GM19438 (cell line): ENCODE data around the gene ATP6V0E1.

Experiments
- ATAC-seq: cut with Tn5 transposase; IDR thresholded peaks from one replicate; pipeline ENCODE4 v1.9.1; 2021; ENCODE audit warnings: low read depth; ENCODE audit not compliant: unreplicated experiment

The ATP6V0E1 gene

DNA sequence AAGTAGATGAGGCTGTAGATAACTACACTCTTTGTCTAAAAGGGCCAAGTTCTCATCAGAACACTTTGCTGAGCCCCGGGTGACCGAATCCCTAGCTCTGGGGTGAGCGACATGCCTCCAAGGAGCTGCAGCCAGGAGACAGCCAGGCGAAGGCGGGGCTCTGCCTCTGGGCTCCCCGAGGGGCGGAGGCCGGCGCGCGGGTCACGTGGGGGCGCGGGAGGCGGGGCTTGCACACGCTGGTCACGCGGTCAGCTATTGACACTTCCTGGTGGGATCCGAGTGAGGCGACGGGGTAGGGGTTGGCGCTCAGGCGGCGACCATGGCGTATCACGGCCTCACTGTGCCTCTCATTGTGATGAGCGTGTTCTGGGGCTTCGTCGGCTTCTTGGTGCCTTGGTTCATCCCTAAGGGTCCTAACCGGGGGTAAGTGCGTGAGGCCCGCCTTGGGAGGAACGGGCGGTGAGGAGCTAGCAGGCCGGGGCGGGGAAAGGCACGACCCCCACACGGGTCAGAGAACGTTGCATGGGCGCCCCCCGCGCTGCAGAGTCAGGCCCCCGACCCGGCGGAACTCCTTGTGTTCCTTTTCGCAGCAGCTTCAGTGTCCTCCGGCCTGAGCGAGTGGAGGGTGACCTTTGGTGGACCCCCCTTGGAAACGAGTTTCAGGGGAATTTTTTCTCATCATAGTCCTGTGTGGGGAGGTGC, at the start of gene ATP6V0E1:
Gene ATP6V0E1, plus strand, starts transcription at position 230 of the 702 bp plus-strand sequence. Its CDS starts 90 bp downstream, at position 320.
- peak; percentile 78 for ATAC-seq

DNA sequence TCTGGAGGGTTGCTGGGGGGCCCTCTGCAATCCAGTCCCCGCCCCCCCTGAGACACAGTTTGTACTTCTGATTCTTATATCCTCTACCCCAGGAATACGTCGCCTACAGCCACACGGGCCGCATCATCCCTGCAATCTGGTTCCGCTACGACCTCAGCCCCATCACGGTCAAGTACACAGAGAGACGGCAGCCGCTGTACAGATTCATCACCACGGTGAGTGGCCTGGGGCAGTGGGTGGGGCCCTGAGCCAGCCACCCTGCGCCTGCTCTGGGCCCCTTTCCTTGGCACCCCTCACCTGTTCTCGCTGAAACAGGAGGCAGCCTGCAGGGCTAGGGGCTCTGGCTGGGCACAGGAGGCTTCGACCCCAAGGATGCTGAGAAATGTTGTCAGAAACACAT, 48.5 kb upstream of the ATP6V0E1 start:
- no peak for ATAC-seq

DNA sequence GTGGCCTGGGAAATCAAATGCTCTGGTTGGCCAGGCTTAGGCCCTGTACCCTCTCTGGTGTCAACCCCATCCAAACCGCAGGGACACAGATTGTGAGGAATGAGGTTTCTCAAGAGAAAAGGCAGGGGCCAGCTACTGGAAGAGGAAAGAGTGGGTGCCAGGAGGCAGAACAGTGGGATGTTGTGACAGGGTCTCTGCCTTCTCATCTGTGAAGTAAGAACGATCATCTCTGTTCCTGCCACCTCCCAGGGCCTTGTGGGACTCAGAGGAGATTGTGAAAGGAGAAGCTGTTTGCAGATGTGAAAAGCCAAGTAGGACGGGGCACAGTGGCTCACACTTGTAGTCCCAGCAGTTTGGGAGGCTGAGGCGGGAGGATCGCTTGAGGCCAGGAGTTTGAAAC, 47.2 kb upstream of the ATP6V0E1 start:
- ATAC-seq = no peak

DNA sequence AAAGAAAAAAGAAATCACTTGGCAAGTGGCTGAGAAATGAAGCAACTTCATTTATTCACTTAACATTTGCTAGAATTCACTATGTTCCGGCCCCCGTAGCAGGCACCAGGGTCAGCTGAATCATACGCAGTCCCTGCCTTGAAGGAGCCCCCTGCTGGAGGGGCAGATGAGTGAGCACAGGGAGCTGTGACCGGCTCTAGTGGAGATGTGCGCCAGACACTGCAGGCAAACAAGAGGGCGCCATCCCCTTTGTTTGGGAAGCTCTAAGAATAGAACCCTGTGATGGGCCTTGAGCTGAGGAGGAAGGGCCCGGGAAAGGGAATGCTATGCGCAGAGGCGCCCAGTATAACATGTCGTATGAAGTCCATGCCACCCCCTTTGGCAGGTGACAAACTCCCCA, 44.5 kb upstream of the ATP6V0E1 start:
- ATAC-seq = no peak

DNA sequence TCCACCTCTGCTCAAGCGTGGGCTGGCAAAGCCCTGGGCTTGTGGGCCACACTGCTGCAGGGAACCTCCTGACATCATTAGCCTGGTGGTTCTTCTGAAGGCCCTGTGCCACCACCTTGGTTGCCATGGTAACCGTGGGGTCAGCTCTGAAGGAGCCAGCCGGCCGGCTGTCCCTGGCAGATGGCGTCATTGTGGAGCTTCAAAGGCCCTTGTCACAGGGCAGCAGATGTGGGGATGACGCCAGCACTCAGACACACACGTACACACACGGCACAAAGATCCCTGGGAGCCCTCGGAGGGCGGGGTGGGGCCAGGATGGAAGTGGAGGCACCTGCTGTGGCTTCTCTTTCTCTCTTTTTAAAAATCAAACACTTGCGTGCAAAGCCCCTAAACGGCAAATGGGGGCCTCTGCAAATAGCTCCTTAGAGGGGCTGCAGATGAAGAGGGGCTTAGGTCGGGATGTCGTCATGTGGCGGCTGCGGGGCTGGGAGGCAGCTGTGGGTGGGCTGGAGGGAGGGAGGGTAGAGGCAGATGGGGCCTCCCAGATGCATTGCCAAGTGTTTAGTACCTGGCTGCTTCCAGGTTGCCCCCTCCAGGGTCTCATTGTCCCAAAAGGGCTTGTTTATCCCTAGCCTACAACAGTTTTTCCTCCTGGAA, 43.8 kb upstream of the ATP6V0E1 start:
- no peak for ATAC-seq

DNA sequence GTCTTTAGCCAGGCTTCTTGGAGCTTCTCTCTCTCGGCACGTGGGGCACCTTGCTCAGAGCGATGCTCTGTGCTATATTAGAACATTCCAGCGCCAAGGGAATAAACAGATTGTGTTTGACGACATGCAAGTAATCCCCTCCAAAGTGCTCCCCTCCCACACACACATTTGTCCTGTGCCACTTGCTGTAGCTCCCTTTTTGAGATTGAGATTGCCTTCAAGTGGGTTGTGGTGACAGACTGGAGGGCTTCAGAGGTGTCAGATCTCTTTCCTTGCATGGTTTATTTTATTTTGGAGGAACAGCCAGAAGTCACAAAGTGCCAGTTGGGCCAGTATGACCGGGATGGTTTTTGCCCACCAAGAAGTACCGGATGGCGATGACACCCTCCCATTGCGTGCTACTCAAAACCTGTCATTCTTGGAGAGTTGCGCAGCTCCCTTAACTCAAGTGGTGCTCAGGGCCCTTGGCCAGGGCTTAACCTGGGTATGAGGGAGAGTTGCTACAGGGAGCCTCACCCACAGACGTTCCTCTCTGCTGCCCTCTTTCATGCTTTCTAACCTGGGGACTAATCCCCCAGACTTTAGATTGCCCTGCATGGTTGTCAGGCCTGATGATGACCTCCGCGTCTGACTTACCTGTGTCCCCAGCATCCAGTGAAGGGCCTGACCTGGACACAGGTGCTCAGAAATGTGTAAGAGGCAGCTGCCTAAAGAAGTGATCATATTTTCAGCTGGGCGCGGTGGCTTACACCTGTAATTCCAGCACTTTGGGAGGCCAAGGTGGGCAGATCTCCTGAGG, 43.1 kb upstream of the ATP6V0E1 start:
- no peak for ATAC-seq

DNA sequence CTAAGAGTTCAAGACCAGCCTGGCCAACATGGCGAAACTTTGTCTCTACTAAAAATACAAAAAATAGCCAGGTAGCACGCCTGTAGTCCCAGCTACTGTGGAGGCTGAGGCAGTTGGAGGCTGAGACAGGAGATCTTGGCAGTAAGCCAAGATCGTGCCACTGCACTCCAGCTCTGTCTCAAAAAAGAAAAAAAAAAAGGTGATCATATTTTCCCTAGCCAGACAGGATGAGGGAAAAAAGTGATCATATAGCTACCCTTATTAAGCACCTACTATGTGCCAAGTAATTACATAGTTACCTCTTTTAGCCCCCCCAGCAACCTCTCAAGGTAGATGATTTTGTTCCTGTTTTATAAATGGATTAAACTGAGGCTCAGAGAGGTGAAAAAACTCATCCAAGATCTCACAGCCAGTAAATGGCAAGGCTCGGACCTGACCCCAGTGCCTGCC, 42.5 kb upstream of the ATP6V0E1 start:
- no peak for ATAC-seq

DNA sequence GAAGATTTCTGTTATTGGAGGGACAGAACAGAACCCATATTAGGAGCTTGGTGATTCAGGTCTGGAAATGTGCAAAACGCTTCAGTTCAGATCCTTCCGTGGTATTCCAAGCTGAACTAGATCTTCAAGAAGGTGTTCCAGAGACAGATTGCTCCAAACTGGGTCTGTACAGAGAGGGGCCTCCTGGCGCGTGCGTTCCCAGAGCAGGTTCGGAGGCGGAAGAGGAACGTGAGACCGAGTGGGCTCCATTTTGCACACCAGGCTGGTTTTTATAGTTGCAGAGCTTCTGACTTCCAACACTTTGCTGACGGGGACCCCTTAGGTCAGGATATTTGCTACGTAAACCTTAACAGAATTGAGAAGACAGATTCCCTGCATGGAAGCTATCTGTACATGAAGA, 41.0 kb upstream of the ATP6V0E1 start:
- ATAC-seq = no peak

DNA sequence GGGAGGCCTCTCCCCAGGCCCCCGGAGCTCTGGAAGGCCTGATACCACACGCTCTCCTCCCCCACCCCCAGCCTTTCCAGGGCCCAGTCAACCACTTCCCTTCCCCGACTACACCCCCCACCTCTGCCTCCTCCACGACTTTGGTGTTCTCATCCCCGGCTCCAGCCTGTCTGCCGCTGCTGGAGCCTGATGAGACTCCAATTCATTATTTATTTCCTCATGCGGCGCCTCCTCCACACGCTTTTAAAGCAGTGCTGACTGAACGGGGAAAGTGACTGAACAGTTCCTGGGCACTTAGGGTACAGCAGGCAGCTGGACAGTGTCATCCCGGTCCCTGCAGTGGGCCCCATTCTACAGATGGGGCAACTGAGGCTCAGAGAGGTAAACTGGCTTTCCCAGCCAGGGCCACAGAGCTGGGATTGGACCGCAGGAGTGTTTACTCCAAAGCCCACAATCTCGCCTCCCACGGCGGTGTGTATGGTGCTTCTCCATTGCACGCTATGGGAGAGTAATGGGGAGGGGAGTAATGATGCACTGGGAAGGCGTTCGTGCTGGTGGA, 40.2 kb upstream of the ATP6V0E1 start:
- no peak for ATAC-seq

DNA sequence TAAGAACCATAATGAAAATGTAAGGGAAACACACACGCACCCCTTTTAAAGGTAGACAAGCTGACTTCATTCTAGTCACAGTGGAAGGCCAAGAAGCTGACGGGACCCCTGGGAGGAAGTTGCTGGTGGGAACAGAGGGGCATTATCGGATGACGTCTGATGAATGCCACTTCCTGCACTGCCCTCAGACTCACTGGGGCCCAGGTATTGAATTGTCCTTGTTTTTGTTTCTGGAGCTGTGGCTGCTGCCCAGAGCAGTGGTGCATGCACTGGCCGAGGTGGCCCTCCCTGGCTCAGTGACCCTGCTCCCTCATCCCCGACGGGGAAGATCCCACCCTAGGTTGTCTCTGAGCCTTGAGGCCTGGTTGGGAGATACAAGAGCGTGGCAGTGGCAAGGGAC, 39.7 kb upstream of the ATP6V0E1 start:
- ATAC-seq = no peak

DNA sequence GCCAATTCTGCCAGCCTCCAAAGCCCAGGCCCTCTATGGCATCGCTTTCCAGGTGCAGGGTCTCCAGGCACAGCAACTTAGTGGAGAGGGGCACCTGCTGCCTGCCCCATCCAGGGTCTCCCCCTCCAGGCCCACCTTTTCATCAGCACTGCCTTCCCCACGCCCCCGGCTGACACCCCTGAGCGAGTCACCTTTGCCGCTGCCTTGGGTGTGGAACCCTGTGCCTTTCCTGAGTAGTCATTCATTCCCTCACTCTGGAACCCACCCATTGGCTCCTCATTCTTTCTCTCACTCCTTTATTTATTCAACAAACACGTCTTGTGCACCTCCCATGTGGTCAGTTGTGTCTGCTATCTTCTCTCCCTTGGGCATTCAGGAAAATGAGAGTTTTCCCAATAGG, 38.8 kb upstream of the ATP6V0E1 start:
- ATAC-seq = no peak

DNA sequence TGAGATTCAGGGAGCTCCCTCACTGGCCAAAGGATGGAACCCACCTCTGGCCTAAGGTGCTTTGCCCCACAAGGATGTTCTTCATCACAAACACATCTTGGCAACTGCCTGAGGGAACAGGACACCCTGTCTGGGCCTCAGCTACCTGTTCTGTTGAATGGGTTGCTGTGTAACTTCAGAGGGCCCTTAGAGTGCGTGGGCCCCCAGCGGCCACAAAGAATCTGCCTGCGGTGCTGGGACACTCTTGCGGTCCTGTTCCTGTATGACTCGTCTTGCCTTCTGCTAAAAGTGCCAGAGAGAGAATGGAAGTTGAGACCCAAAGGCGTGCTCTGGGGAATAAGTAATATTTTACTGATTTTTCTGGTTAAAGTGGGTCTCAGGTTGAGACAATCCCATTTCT, 38.4 kb upstream of the ATP6V0E1 start:
- no peak for ATAC-seq

DNA sequence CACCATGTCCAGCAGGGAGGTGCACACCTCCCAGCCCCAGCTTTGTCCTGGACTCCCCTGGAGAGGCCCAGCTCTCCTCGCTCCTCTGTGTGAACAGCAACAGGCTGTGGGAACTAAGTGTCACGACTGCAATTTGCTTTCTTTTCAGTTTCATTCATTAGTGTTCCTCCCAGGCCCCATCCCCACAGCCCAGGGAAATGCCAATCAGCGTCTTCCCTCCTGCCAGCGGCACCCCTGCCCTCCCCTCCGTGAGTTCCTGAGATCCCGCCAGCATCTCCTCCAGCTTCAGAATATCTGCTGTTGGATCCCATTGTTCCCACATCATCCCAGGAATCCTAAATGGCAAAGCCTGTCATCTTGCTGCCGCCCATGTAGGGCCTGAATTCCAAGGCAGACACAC, 37.4 kb upstream of the ATP6V0E1 start:
- no peak for ATAC-seq

DNA sequence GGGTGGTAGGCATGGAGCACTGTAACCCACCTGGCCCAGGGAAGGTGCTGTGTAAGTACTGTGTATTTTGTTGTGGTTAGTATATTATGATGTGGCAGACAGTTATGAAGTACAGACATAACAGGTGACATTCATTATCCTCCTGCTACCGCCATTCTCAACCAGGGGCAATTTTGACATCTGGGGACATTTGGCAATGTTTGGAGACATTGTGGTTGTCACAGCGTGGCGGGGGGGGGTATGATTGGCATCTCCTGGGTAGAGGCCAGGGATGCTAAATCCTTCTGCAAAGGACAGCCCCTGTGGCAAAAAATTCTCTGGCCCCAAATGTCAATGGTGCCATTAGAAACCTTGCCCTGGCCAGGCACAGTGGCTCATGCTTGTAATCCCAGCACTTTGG, 34.1 kb upstream of the ATP6V0E1 start:
- no peak for ATAC-seq

DNA sequence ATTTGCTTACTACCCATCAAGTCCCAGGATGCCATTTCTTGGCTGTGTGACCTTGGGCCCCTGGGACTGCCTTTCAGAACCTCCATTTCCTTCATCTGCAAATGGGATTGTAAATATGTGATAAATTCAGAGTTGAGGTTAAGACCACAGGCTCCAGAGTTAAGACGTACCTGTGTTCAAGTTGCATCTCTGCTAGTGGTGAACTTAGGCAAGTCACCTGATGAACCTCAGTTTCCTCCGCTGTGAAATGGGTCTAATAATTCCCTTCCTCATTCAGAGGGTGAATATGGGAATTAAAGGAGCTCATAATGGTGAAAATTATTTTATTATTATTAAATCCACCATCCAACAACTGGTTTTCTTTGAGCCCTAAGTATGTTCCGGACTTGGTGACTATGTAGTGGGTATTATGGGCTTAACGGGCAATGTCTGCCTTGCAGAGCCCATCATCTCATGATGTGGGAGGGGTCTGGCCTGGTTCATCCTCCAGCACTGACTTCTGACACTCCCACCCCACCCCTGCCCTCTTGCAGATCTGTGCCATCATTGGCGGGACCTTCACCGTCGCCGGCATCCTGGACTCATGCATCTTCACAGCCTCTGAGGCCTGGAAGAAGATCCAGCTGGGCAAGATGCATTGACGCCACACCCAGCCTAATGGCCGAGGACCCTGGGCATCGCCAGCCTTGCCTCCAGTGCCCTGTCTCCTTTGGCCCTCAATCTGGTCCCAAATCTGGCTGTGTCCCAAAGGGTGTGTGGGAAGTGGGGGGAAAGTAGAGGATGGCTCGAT, 33.2 kb upstream of the ATP6V0E1 start:
- no peak for ATAC-seq

DNA sequence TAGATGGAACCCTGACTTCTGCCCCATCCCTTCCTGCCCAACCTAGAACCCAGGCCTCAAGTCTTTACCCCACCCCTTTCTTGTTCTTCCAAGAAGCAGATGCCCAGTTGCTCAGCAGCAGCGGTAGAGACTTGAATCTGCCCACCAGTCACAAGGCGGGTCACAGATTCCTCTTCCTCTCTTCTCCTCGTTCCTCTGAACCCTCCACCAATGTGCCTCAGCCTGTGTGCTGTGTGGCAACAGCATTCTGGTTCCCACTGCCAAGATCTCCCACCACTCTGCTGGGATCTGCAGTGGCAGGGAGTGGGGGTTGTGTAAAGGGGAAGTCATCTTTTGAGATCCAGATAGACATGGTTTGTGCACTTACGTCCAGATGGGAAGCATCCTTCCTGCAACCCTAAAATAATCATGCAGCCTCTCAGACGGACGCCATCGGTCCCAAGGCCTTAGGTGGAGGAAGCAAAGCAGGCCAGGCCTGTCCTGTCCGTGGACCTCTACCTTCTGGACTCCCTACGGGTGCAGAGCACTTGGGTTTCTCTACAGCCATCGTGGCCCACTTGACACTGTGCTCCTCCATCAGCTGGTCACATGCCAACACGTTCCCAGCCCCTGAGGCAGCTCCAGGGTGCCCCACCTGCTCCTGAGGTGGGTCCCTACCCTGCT, 32.1 kb upstream of the ATP6V0E1 start:
- no peak for ATAC-seq

DNA sequence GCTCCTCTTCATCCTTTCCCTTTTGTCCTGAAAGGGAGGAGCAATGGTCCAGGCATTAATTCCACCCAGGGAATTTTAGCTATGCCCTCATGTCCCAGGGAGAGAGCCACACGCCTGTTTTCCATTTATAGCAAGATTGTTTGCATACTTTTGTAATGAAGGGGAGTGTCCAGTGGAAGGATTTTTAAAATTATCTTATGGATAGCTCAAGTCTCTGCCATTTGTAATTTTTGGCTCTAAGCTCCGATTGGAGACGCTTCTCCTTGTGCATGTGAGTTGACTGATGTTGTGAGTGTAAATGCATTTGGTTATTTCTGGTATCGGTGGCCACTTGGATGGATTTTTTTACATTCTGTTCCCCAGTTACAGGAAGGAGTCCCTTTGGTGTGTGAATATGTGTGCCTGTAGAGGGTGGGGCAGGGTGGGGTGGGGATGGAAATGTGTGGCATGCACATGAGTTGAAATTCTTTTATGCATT, 31.5 kb upstream of the ATP6V0E1 start:
- ATAC-seq = no peak

DNA sequence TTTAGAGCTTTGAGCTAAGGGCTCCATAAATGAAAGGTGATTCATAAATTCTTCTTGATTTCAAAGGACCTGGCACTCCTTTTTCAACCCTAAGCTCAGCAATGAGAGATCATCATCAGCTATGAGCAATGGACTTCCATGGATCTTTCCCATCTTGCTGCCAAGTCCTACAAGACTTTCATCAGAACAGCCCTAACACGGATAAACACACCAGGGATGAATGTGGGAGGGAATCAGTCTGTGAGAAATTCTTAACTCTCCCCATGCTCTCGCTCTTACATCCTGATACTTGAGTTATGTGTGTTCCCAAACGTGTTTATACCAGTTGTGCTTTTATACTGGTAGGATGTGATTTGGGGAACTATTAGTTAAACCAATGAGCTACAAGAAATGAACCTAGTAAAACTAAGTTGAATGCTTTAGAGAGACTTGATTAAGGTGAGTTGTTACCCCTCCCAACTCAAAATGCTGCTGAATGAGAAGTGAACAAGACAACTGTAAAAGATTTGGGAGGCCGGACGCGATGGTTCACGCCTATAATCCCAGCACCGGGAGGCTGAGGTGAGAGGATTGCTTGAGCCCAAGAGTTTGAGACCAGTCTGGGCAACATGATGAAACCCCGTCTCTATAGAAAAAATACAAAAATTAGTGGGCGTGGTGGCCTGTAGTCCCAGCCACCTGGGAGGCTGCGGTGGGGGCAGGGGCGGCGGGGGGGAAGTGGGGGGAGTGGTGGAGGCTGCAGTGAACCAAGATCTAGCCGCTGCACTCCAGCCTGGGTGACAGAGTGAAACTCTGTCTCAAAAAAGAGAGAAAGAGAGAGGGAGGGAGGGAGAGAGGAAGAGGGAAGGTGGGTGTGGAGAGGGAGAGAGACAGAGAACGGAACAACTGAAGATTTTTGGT, 29.5 kb upstream of the ATP6V0E1 start:
- no peak for ATAC-seq

DNA sequence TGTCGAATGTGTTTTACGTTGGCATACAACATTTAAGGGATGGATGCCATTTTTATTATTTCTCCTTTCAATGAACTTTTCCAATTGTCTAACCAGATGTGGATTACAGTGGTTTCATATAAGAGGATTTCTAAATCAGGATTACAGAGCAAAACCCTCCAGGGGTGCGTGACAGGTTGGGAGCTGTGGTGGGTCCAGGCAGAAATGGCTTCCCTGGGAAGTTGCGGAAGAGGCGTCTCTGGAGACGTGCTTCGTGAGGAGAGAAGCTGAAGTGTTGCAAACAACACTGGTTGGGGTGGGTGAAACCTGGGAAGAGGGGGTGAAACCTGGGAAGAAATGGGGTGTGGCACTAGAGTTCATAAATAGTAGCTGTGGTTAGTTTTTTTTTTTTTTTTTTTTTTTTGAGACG, 28.8 kb upstream of the ATP6V0E1 start:
- no peak for ATAC-seq
